ENCODE results near the gene A3GALT2. TPM values are rescaled to one million over a fixed set of nuclear protein-coding genes. Genes with fewer than 3 reads are reported as not detected.

The A3GALT2 gene
- total RNA-seq, 1 donor from 2014 or later, result not detected

GRCh38 chr1:33367485-33368405 lies 46.8 kb upstream of the A3GALT2 start:
- Histone ChIP-seq H3K4me3 (peak overlapping the region in 1 of 2 donors; percentile 36), H3K36me3 (peaks cover 3 to 8% of the 10 kb centered on the region in 2 donors), H3K4me1 (peaks cover 12 to 46% of the 10 kb centered on the region in 2 donors), H3K27me3 (no peaks in the 10 kb centered on the region), H3K27ac (peak overlapping the region; percentile 73 to 87), H3K9me3 (no peaks in the 10 kb centered on the region)
- peak; percentile 94 to 98 (median 96) for TF ChIP-seq CTCF (IDR thresholded peaks at IDR 0.05)
- intact Hi-C loops (cut with DNase I), result loop anchor here (1.0 to 5.0 kb wide), 8 partner anchors 35 to 240 kb away; partner anchors contain the start of genes PHC2 and ZSCAN20
- peak in 1 of 2 donors; percentile 92 for DNase-seq (ENCODE audit: low spot score in 2 of 2)

- peak overlapping the region; percentile 73 to 87 for H3K27ac ChIP-seq
- peak overlapping the region in 1 of 2 donors; percentile 36 for H3K4me3 ChIP-seq
- H3K9me3 ChIP-seq, result no peaks in the 10 kb centered on the region
- no peaks in the 10 kb centered on the region for H3K27me3 ChIP-seq
- H3K4me1 ChIP-seq, result peaks cover 12 to 51% of the 10 kb centered on the region in 2 donors
- intact Hi-C loops (cut with DNase I), result loop anchor here (1.0 to 5.0 kb wide), 8 partner anchors 34 to 240 kb away; partner anchors contain the start of genes PHC2 and ZSCAN20
- no peak for TF ChIP-seq CTCF (IDR thresholded peaks at IDR 0.05)
- no peak for DNase-seq (ENCODE audit: low spot score in 2 of 2)
- peaks cover 1 to 2% of the 10 kb centered on the region in 2 donors for H3K36me3 ChIP-seq
Observed at GRCh38 chr1:33366762-33367484, 46.0 kb upstream of the A3GALT2 start.

GRCh38 chr1:33365560-33365997 lies 44.7 kb upstream of the A3GALT2 start:
- intact Hi-C loops (cut with DNase I), result loop anchor here (5.0 kb wide), 3 partner anchors 92 to 238 kb away; partner anchors contain the start of gene ZSCAN20
- Histone ChIP-seq H3K27ac (peak overlapping the region; percentile 73 to 87), H3K27me3 (no peaks in the 10 kb centered on the region), H3K4me3 (no peak overlapping the region), H3K36me3 (no peaks in the 10 kb centered on the region), H3K9me3 (no peaks in the 10 kb centered on the region), H3K4me1 (peaks cover 12 to 51% of the 10 kb centered on the region in 2 donors)
- DNase-seq (ENCODE audit: low spot score in 2 of 2), result no peak
- TF ChIP-seq CTCF (IDR thresholded peaks at IDR 0.05), result no peak

GRCh38 chr1:33364565-33364918 lies 43.6 kb upstream of the A3GALT2 start:
- Histone ChIP-seq H3K27me3 (no peaks in the 10 kb centered on the region), H3K4me3 (no peak overlapping the region), H3K4me1 (peaks cover 12 to 51% of the 10 kb centered on the region in 2 donors), H3K9me3 (no peaks in the 10 kb centered on the region), H3K27ac (peak overlapping the region; percentile 73 to 87), H3K36me3 (no peaks in the 10 kb centered on the region)
- TF ChIP-seq CTCF (IDR thresholded peaks at IDR 0.05), result no peak
- DNase-seq (ENCODE audit: low spot score in 2 of 2), result no peak
- intact Hi-C loops (cut with DNase I), result no loop called here

GRCh38 chr1:33363470-33363861 lies 42.6 kb upstream of the A3GALT2 start:
- no peaks in the 10 kb centered on the region for H3K36me3 ChIP-seq

More at GRCh38 chr1:33363470-33363861, 42.6 kb upstream of the A3GALT2 start:
- DNase-seq (ENCODE audit: low spot score in 2 of 2), result no peak
- peaks cover 12 to 51% of the 10 kb centered on the region in 2 donors for H3K4me1 ChIP-seq
- intact Hi-C loops (cut with DNase I), result loop anchor here (1.0 kb wide), 1 partner anchor 13 kb away; no protein-coding TSS in a partner anchor
- no peaks in the 10 kb centered on the region for H3K9me3 ChIP-seq
- H3K27me3 ChIP-seq, result no peaks in the 10 kb centered on the region
- no peak for TF ChIP-seq CTCF (IDR thresholded peaks at IDR 0.05)
- no peak overlapping the region for H3K4me3 ChIP-seq
- H3K27ac ChIP-seq, result peak overlapping the region; percentile 73 to 87
